Gastroesophageal sphincter (tissue), 4 donors: ENCODE data around the gene GDAP1L1. TPM values are rescaled to one million over a fixed set of nuclear protein-coding genes. Genes with fewer than 3 reads are reported as not detected.

ENCODE experiments used
- ATAC-seq: fragments of 150-250 bp; one replicate; pipeline ENCODE4 v1.9.1; 2016; ENCODE audit warnings: mild to moderate bottlenecking, moderate library complexity
- H3K27ac ChIP-seq, 4 donors: fragments of 200-600 bp; sonication (generic) in 3 of 4; 1 replicate in 3 of 4; 2 replicates in 1 of 4; pipeline ENCODE4 v1.5.1; 2016 to 2019
- H3K27me3 ChIP-seq: fragments of 200-600 bp; sonication (generic); one replicate; pipeline ENCODE4 v1.5.1; 2019
- H3K36me3 ChIP-seq, 2 donors: fragments of 200-600 bp; sonication (generic); one replicate each; pipeline ENCODE4 v1.5.1; 2019; ENCODE audit warnings: control low read depth in 1 of 2
- H3K4me1 ChIP-seq, 3 donors: fragments of 200-600 bp; sonication (generic); 1 replicate in 2 of 3; 2 replicates in 1 of 3; pipeline ENCODE4 v1.5.1; 2016 to 2019; ENCODE audit warnings: control low read depth in 2 of 3
- H3K4me3 ChIP-seq, 2 donors: fragments of 200-600 bp; sonication (generic); one replicate each; pipeline ENCODE4 v1.5.1; 2019; ENCODE audit warnings: mild to moderate bottlenecking in 1 of 2, moderate library complexity in 1 of 2
- H3K9me3 ChIP-seq, 3 donors: fragments of 200-600 bp; sonication (generic); one replicate each; pipeline ENCODE4 v1.5.1; 2017 to 2019; ENCODE audit warnings: control low read depth in 2 of 3
- CTCF ChIP-seq, 4 experiments: fragments of 200-600 bp in 2 of 4; fragments of 450-650 bp in 2 of 4; sonication (generic) in 1 of 4; IDR thresholded peaks; one replicate each; pipeline ENCODE4 v1.5.1; 2017 to 2019; ENCODE audit warnings: antibody characterized with exemption in 4 of 4, mild to moderate bottlenecking in 2 of 4, moderate library complexity in 2 of 4
- EP300 ChIP-seq: sonication (generic); formaldehyde crosslinking; IDR thresholded peaks from one replicate; pipeline ENCODE4 v1.6.1; 2017; ENCODE audit warnings: antibody characterized with exemption, mild to moderate bottlenecking
- POLR2A ChIP-seq, 2 donors: fragments of 450-650 bp; IDR thresholded peaks; one replicate each; pipeline ENCODE4 v1.6.1; 2017; ENCODE audit warnings: antibody characterized with exemption in 2 of 2, mild to moderate bottlenecking in 2 of 2, moderate library complexity in 1 of 2
- POLR2AphosphoS5 ChIP-seq: sonication (generic); formaldehyde crosslinking; IDR thresholded peaks from one replicate; pipeline ENCODE4 v1.6.1; 2017; ENCODE audit warnings: antibody characterized with exemption
- WGBS, 2 donors: methylation state at CpG; one replicate each; pipeline ENCODE4 v1.1.5; 2018; ENCODE audit warnings: low coverage in 1 of 2; 5-methylcytosine and 5-hydroxymethylcytosine counted together
- total RNA-seq, 4 donors: library from RNA; depleted of rRNA; stranded (reverse); fragments of >200 nt; gene quantifications; one replicate each; pipeline ENCODE4 v1.1.0, GENCODE V29; 2016

GDAP1L1 gene
- total RNA-seq, 4 donors from 2014 or later = 0.67 TPM; not detected in 3

GRCh38 chr20:44208165-44208564, 38.9 kb upstream of the GDAP1L1 start:
- peaks cover 0 to 19% of the 10 kb centered on the region in 2 donors for H3K36me3 ChIP-seq
- no peaks in the 10 kb centered on the region for H3K27me3 ChIP-seq
- peak overlapping the region; percentile 67 to 97 for H3K4me3 ChIP-seq
- ATAC-seq = no peak
- no peaks in the 10 kb centered on the region for H3K9me3 ChIP-seq
- TF ChIP-seq POLR2A (IDR thresholded peaks at IDR 0.05) = no peak
- TF ChIP-seq EP300 = no peak
- TF ChIP-seq CTCF (IDR thresholded peaks at IDR 0.05) = no peak
- TF ChIP-seq POLR2AphosphoS5 = no peak
- WGBS, 2 donors = 21 to 45% methylated on average over 4 to 7 of the region's 7 CpGs
- peak overlapping the region; percentile 91 to 100 (median 98) for H3K27ac ChIP-seq
- peaks cover 13 to 85% (median 14%) of the 10 kb centered on the region in 3 donors for H3K4me1 ChIP-seq

- 6 to 12% methylated on average over 7 of the region's 7 CpGs for WGBS, 2 donors
- ATAC-seq = no peak
- Histone ChIP-seq H3K4me1 (peaks cover 11 to 83% (median 14%) of the 10 kb centered on the region in 3 donors), H3K36me3 (peaks cover 0 to 19% of the 10 kb centered on the region in 2 donors), H3K27me3 (no peaks in the 10 kb centered on the region), H3K9me3 (no peaks in the 10 kb centered on the region), H3K4me3 (peak overlapping the region; percentile 67 to 97), H3K27ac (peak overlapping the region; percentile 91 to 100 (median 98))
- TF ChIP-seq CTCF (IDR thresholded peaks at IDR 0.05) (peak in 2 of 4 experiments; percentile 24 to 29), POLR2AphosphoS5 (peak; percentile 65), EP300 (no peak), POLR2A (IDR thresholded peaks at IDR 0.05) (no peak)
These were observed 38.3 kb upstream of the GDAP1L1 start for GRCh38 chr20:44208770-44209169.

GRCh38 chr20:44209686-44210405, 37.3 kb upstream of the GDAP1L1 start:
- no peak for ATAC-seq
- 0% methylated on average over 17 to 21 of the region's 31 CpGs for WGBS, 2 donors
- Histone ChIP-seq H3K9me3 (no peaks in the 10 kb centered on the region), H3K4me3 (peak overlapping the region; percentile 67 to 97), H3K27me3 (no peaks in the 10 kb centered on the region), H3K36me3 (peaks cover 0 to 16% of the 10 kb centered on the region in 2 donors), H3K4me1 (peaks cover under 1 to 75% (median 8%) of the 10 kb centered on the region in 3 donors), H3K27ac (peak overlapping the region; percentile 91 to 100 (median 98))
- TF ChIP-seq EP300 (no peak), POLR2AphosphoS5 (no peak), CTCF (IDR thresholded peaks at IDR 0.05) (no peak), POLR2A (IDR thresholded peaks at IDR 0.05) (no peak)

- Histone ChIP-seq H3K27me3 (no peaks in the 10 kb centered on the region), H3K36me3 (peaks cover 0 to 12% of the 10 kb centered on the region in 2 donors), H3K4me3 (peak within 1 kb of the TSS; percentile 67 to 97), H3K9me3 (no peaks in the 10 kb centered on the region), H3K4me1 (peaks cover 0 to 74% (median 8%) of the 10 kb centered on the region in 3 donors), H3K27ac (peak within 1 kb of the TSS; percentile 91 to 100 (median 98))
- 0 to 1% methylated on average over 2 to 38 of the region's 79 CpGs for WGBS, 2 donors
- TF ChIP-seq POLR2A (IDR thresholded peaks at IDR 0.05) (peak; percentile 90 to 92), POLR2AphosphoS5 (peak; percentile 98), CTCF (IDR thresholded peaks at IDR 0.05) (no peak), EP300 (no peak)
- peak; percentile 94 for ATAC-seq
These were observed 36.5 kb upstream of the GDAP1L1 start, which contains the start of gene OSER1 for GRCh38 chr20:44210406-44211176. OSER1 (minus strand) TSS chr20:44210771; CDS start chr20:44206957, 3,814 bp downstream.
